Jurkat, Clone E6-1 (cell line): ENCODE measurements around the gene TMEM269. TPM values are rescaled to one million over a fixed set of nuclear protein-coding genes. Genes with fewer than 3 reads are reported as not detected.

Experiments
- DNase-seq: peaks from one replicate; pipeline ENCODE4 v3.0.0-alpha.2; 2011; ENCODE audit warnings: low read depth, low spot score
- H3K4me3 ChIP-seq: 2 replicates; pipeline ENCODE4 v1.5.1; 2011; ENCODE audit warnings: mild to moderate bottlenecking, low read length, control low read depth, moderate library complexity
- polyA plus RNA-seq: library from polyadenylated mRNA; unstranded; fragments of >200 nt; gene quantifications from one replicate; pipeline ENCODE4 v1.2.1, GENCODE V29; 2012; ENCODE audit warnings: missing spikeins; ENCODE audit not compliant: insufficient read length, insufficient read depth

TMEM269 gene, protein sequence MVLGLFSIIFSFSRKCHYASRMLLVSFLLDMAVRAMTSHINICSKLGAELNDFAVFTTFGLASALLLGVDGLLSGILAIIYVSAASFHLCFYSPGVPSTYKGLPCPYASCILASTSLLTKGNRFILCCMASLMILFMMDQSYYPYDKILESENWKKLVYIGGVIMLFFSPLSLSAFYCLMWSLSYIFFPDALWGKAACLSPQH
- polyA plus RNA-seq: not detected

DNA sequence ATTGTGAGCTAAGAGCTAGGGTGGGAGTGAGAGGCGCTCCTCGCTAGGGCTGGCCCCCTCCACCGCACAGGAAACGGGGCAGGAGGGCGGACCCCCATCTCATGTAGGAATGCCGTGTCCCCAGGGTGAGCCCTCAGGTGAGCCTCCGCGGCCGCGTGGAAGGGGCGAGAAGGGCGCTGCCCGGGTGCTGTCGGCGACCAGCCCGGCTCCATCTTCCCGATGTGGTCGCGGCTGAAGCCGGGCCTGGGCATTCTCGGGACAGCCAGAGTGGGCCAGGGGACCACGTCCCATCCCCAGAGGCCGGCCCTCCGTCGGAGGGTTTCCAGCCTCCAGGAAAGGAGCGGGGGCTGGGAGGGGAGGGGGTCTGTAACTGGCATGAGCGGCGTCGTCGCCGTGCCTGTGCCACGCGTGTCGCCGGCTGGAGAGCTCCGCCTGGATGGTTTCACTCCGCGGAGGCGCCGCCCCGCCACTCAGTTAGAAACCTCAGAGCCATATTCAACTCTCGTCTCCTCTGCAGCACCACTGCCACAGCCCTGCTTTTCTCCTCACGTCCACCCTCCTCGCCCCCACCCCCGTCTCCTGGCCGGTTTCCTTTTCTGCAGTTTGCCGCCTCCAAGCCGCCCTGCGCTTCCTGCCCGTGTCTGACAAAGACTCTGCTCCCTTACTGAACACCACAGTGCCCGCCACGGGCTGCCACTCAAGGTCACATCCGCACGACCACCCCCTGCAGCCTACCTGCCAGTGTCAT, at the start of gene TMEM269:
Gene TMEM269 (plus strand): TSS at position 46 of the 748 bp plus-strand sequence. CDS start 4,903 bp downstream, outside the sequence.
- DNase-seq: no peak
- no peak within 1 kb of the TSS for H3K4me3 ChIP-seq

GRCh38 chr1:42735056-42735455, 49.7 kb upstream of the TMEM269 start:
- DNase-seq: no peak
- no peak overlapping the region for H3K4me3 ChIP-seq

GRCh38 chr1:42735477-42736105, 49.2 kb upstream of the TMEM269 start:
- H3K4me3 ChIP-seq: no peak overlapping the region
- DNase-seq: no peak

GRCh38 chr1:42736152-42736551, 48.6 kb upstream of the TMEM269 start:
- no peak for DNase-seq
- no peak overlapping the region for H3K4me3 ChIP-seq

GRCh38 chr1:42736571-42737200, 48.1 kb upstream of the TMEM269 start:
- H3K4me3 ChIP-seq: no peak overlapping the region
- DNase-seq: no peak

- no peak overlapping the region for H3K4me3 ChIP-seq
- no peak for DNase-seq
Measured at GRCh38 chr1:42737257-42737656, 47.5 kb upstream of the TMEM269 start.

DNA sequence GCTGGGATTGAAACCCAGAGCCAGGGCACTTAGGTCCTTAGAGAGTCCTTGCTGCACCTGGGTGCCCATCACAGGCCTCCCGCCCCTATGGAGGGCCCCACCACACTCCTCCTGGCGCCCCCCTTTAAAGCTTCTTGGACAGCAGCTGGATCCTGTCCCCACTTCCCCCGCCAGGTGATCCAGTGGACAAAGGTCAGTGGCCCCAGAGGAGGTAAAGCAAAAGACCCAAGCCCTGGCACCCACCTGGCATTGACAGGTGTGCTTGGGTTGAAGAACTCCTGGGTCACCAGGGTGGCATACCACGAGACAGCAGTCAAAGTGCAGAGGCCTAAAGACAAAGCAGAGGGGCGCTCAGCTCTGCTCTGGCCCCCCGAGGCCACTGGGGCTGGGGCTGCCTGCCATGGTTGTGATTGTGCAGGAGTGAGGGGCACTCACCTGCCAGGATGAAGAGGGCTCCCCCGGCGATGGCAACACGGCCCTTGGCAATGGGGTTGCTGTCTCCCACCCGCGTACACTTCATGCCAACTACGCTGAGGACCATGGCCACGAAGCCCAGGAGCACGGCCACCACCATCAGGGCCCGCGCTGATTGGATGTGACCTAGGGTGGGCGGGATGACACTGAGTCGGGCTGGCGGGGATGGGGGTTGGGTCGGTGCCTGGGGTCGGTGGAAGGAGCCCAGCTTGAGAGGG, 46.7 kb upstream of the TMEM269 start:
- DNase-seq: no peak
- no peak overlapping the region for H3K4me3 ChIP-seq

DNA sequence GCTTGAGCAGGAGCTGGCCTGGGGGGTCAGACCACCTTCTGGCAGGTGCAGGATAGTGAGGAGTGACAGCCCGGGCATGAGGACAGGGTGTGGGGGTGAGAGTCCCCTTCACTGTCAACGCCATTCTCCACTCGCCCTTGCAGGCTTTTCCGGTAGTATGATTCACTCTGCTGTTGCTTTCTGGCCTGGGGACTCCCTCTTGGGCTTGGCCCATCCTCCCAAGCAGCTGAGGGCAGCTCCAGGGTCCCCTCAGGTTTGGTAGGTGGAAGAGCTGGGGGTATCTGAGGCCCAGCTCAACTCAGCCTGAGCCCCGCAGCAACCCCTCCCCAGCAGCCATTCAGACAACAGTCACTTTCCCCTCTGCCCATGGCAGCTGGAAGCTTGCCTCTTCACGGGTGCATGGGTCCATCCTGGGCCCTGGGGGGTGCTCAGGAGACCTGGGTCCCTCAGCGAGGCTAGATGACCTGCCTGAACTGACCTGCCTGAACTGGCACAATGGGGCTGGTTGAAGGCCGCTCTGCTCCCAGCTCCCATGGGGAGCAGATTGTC, 46.0 kb upstream of the TMEM269 start:
- no peak overlapping the region for H3K4me3 ChIP-seq
- no peak for DNase-seq

DNA sequence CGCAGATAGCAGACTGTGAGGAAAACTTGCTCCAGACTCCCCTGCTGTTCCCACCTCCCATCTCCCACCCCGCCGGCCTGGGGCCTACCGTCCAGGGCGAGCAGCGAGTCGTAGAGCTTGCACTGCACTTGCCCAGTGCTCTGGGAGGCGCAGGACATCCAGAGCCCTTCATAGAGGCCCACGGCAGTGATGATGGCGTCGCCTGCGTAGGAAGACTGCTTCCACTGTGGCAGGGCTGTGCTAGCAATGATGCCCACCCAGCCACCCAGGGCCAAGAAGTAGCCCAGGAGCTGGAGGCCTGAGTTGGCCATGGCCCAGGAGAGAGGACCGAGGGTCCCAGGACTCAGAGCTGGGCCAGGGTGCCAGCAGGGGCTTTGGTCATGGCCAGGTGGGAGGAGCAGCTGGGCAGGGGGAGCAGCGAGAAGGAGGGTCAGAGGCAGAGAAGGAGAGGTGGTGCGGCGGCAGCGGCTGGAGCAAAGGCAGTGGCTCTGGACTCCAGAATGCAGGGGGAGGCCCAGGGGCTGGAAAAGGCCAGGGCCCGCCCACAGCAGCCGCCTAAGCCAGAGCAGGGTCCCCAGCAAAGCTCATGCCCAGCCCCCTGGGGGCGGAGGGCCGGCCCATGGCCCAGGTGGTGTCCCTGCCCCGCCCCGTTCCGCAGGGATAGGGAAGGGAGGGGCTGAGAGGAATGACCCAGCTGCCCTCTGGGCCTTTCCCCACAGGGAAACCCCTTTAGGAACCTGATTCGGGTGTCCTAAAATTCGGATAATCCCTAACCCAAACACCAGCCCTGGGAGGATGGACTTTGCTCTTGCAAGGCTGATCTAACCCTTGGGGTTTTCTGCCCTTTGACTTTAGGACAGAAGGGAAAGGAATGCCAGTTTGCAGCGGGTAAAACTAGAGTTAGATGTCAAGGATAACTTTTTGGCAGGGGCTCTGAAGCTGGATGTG, 44.8 kb upstream of the TMEM269 start, which contains the start of gene CLDN19:
Gene CLDN19 (minus strand): TSS at position 484 of the 948 bp plus-strand sequence. CDS start 173 bp downstream, at position 311.
- no peak for DNase-seq
- H3K4me3 ChIP-seq: no peak within 1 kb of the TSS

DNA sequence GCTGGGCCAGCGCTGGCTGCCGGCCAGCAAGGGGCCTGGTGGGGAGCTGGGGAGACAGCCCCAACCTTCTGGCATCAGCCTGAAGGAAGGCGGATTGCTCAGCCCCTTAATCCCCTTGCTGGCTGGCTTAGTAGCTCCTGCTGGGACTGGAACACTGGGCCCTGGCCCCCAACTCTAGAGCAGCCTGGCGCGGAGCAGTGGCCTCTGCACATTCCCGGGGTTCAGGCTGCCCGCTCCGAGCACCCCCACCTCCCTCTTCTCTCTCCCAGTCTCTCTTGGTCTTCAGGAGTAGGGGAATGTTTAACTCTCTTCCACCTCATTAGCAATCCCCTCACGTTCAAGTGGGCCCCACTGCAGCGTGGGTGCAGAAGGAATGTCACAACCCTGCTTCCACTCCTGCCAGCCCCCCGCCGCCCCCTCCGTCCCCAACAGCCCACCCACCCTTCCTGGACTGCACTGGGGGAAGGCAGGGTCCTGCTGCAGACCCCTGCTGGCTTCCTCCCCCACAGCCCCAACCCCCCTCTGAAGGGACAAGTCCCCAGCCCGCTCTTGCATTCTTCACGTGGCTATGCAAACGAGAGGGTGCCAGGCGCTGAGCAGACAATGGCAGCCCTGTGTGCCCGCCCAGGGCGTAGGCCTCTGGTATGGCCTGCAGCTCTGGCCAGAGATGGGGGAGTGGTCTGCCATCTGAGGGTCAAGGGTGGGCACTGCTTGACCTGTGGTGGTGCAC, 43.8 kb upstream of the TMEM269 start:
- H3K4me3 ChIP-seq: no peak overlapping the region
- DNase-seq: no peak

DNA sequence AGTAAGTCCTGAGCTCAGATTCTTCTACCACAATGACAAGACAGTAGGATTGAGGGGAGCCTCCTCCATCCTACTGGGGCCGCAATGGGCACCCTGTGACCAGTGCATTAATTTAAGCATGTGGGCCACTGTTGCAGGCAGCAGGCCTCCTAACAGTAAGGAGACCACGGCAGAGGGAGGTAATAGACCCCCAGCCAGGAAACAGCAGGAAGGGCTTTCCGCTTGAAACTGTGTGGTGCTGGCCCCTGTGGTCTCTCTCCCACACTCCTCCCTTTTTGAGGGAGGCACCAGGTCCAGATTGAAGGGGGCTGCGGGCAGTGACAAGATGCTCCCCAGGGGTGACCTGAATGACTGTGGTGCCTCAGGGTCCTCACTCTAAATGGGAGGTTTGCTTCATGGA, 43.1 kb upstream of the TMEM269 start:
- no peak overlapping the region for H3K4me3 ChIP-seq
- no peak for DNase-seq

GRCh38 chr1:42742141-42742540, 42.6 kb upstream of the TMEM269 start:
- H3K4me3 ChIP-seq: no peak overlapping the region
- DNase-seq: no peak

DNA sequence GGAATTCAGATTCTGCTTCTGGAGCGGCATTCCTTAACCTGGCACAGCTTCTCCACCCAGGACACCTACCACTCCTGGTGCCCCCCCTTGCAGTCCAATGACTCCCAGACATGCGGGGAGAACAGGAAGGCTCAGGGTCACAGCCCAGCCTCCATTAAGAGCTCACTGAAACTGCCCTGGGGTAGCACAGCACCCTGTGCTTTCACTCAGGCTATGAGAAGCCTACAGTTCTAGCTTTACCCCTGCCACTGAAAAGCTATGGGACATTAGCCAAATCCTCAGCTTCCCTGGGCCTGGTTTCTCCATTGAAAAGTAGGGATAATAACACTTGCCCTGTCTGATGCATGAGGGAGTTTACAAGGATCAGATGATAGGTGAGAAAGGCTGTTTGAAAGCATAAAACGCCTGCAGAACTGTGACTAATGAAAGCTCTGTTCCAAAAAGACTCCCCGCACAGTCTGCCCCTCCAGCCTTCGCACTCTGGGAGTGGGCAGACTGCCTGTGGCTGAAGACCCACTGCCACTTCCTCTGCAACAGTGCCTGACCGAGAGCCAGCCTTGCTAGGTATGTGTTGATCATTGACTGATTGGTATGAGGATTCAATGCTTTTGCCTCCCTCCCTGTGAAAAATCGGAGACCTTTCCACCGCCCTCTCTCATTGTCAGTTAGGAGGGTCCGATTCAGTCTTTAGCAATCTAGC, 42.0 kb upstream of the TMEM269 start:
- H3K4me3 ChIP-seq: no peak overlapping the region
- DNase-seq: no peak

DNA sequence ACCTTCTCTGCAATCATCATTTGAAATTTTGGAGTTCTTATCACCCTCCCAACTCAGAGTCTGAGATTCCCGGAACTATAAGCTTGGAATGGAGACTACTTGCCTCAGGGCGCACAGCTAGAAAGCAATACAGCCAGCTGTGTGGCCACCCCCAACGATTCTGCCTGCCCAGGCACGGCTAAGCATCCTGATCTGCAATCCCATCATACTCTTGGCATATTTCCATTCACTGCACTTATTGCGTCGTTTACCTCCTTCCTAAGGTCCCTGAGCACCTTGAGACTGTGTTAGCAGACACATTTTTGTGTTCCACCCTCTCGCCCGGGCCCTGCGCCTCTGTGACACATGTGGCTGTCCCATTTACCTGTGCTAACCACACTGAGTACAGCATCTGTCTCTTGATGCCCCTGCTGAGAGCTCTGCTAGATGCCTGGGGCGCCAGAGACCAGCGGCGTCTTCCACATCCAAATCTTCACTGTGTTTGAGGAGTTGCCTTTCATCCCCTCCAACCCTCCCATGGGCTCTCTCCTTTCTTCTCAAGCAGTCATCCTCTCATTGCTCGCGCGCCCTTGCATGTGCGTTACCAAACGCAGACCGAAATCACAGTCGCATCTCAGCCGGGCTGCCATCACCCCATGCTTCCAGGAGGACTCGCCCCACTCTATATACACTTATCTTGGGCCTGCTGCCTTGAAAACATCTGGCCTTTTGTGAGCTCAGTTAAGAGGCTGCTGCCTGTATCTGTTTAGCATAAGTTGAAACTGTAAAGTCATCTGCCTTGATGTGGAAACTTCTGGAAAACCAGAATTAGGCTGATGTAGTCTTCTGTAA, 41.3 kb upstream of the TMEM269 start:
- no peak overlapping the region for H3K4me3 ChIP-seq
- no peak for DNase-seq

- no peak overlapping the region for H3K4me3 ChIP-seq
- DNase-seq: no peak
Measured at GRCh38 chr1:42744148-42744413, 40.7 kb upstream of the TMEM269 start.

DNA sequence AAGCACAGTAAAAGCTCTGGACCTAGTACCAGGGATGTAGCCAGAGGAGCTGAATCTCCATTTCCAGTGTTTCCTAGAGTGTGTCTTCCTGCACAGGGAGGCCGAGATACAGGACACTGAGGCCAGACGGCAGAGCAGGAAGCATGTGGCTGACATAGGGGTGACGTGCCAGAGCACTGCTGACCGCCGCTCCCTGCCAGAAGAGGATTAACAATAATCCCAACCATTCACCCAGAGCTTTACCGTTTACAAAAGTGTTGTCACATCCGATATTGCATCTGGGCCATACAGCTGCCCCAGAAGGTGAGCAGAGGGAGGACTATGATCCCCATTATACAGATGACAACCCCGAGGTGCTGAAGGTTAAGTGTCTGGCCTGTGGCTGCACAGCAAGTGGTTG, 38.9 kb upstream of the TMEM269 start:
- no peak for DNase-seq
- no peak overlapping the region for H3K4me3 ChIP-seq
